Aorta (tissue), 5 donors: ENCODE data around the gene ARHGAP4. TPM values are rescaled to one million over a fixed set of nuclear protein-coding genes. Genes with fewer than 3 reads are reported as not detected.

Experiments
- ATAC-seq: fragments of 200-7000 bp; cut with Tn5 transposase; one replicate; pipeline ENCODE4 v1.9.1; 2022; ENCODE audit warnings: moderate library complexity; ENCODE audit not compliant: low FRiP score
- DNase-seq, 2 donors: peaks; one replicate each; pipeline ENCODE4 v3.0.0-alpha.2; 2020
- H3K27ac ChIP-seq, 2 donors: one replicate each; pipeline ENCODE4 v1.5.1; 2013; ENCODE audit warnings: low read length in 2 of 2, mild to moderate bottlenecking in 2 of 2, moderate library complexity in 2 of 2, control low read depth in 1 of 2, inconsistent platforms in 1 of 2, low read depth in 1 of 2
- H3K27me3 ChIP-seq, 2 donors: one replicate each; pipeline ENCODE4 v1.6.1; 2013; ENCODE audit warnings: control low read depth in 1 of 2, low read length in 1 of 2, mild to moderate bottlenecking in 1 of 2, moderate library complexity in 1 of 2; ENCODE audit not compliant: insufficient read depth in 2 of 2, control insufficient read depth in 1 of 2
- H3K36me3 ChIP-seq, 2 donors: one replicate each; pipeline ENCODE4 v1.6.1; 2013; ENCODE audit warnings: control low read depth in 1 of 2, low read length in 1 of 2, mild to moderate bottlenecking in 1 of 2; ENCODE audit not compliant: insufficient read depth in 2 of 2, control insufficient read depth in 1 of 2
- H3K4me1 ChIP-seq, 2 donors: one replicate each; pipeline ENCODE4 v1.6.1; 2013; ENCODE audit warnings: low read length in 2 of 2, control low read depth in 1 of 2, mild to moderate bottlenecking in 1 of 2, moderate library complexity in 1 of 2; ENCODE audit not compliant: insufficient read depth in 2 of 2, control insufficient read depth in 1 of 2
- H3K4me3 ChIP-seq, 2 donors: one replicate each; pipeline ENCODE4 v1.5.1; 2013; ENCODE audit warnings: low read length in 2 of 2, control low read depth in 1 of 2, mild to moderate bottlenecking in 1 of 2
- H3K9me3 ChIP-seq: one replicate; pipeline ENCODE4 v1.6.1; 2013; ENCODE audit warnings: mild to moderate bottlenecking, low read length; ENCODE audit not compliant: control insufficient read depth
- WGBS, 2 donors: extraction: QIAGEN DNeasy Blood & Tissue Kit; methylation state at CpG; one replicate each; pipeline ENCODE4 v1.1.7; 2013; 5-methylcytosine and 5-hydroxymethylcytosine counted together
- intact Hi-C, 2 donors: fragments of 100-400 bp; cut with DNase I; formaldehyde crosslinking; loops; one replicate each; pipeline versions ENCODE4 v1.14.2 to v1.15.0; 2022
- polyA plus RNA-seq, 2 donors: library from polyadenylated mRNA; stranded (reverse); fragments of 200-250 nt; gene quantifications; one replicate each; pipeline ENCODE4 v1.2.3, GENCODE V29; 2013
- total RNA-seq, 2 donors: library from RNA; stranded (reverse); fragmentation: NEBNext Ultra II Directional; extraction: Animal tissue kit (Norgen Biotek cat#: 25700); gene quantifications; one replicate each; pipeline ENCODE4 v1.2.1, GENCODE V29; 2021
- donor health status: healthy with polysubstance abuse.
- donor health status: Bipolar disorder and iron deficiency.
- donor health status: DM: no; HTN: no; CAD: no.
- donor health status: DM: no; HTN: no; CAD: no.
- donor health status: DM: yes; HTN: yes; CAD: no.

The ARHGAP4 gene
- total and polyA plus RNA-seq, 4 donors, result 13.5 to 81.3 (median 34.0) TPM

- no peaks in the 10 kb centered on the region for H3K9me3 ChIP-seq
- H3K27me3 ChIP-seq, result no peaks in the 10 kb centered on the region
- WGBS, 2 donors, result 94% methylated on average over 25 of the region's 25 CpGs
- no peaks in the 10 kb centered on the region for H3K36me3 ChIP-seq
- H3K4me1 ChIP-seq, result no peaks in the 10 kb centered on the region
- intact Hi-C loops, result no loop called here
- ATAC-seq (no peak), DNase-seq (no peak)
- no peak overlapping the region for H3K27ac ChIP-seq
- no peak overlapping the region for H3K4me3 ChIP-seq
Observed at GRCh38 chrX:153909980-153910360, 16.1 kb downstream of the ARHGAP4 start.

- Histone ChIP-seq H3K4me1 (no peaks in the 10 kb centered on the region), H3K27ac (no peak overlapping the region), H3K4me3 (no peak overlapping the region), H3K27me3 (no peaks in the 10 kb centered on the region), H3K36me3 (no peaks in the 10 kb centered on the region), H3K9me3 (no peaks in the 10 kb centered on the region)
- intact Hi-C loops, result no loop called here
- ATAC-seq (no peak), DNase-seq (peak in 1 of 2 donors; percentile 38)
- 74 to 77% methylated on average over 36 to 37 of the region's 37 CpGs for WGBS, 2 donors
Observed at GRCh38 chrX:153909024-153909979, 16.8 kb downstream of the ARHGAP4 start.

GRCh38 chrX:153908219-153908860 lies 17.7 kb downstream of the ARHGAP4 start:
- no peaks in the 10 kb centered on the region for H3K9me3 ChIP-seq
- ATAC-seq (no peak), DNase-seq (peak in 1 of 2 donors; percentile 42)
- no peak overlapping the region for H3K27ac ChIP-seq
- no peaks in the 10 kb centered on the region for H3K36me3 ChIP-seq
- no peak overlapping the region for H3K4me3 ChIP-seq
- H3K27me3 ChIP-seq, result no peaks in the 10 kb centered on the region
- no peaks in the 10 kb centered on the region for H3K4me1 ChIP-seq
- intact Hi-C loops, result no loop called here
- WGBS, 2 donors, result 88 to 92% methylated on average over 23 of the region's 23 CpGs

- intact Hi-C loops, result no loop called here
- peak in 1 of 2 donors; percentile 34 for DNase-seq
- Histone ChIP-seq H3K27ac (no peak overlapping the region), H3K9me3 (no peaks in the 10 kb centered on the region), H3K36me3 (no peaks in the 10 kb centered on the region), H3K4me1 (no peaks in the 10 kb centered on the region), H3K4me3 (no peak overlapping the region), H3K27me3 (no peaks in the 10 kb centered on the region)
- no peak for ATAC-seq
- 84 to 85% methylated on average over 12 of the region's 12 CpGs for WGBS, 2 donors
Observed at GRCh38 chrX:153907456-153907855, 18.6 kb downstream of the ARHGAP4 start.

GRCh38 chrX:153906126-153906917 lies 19.7 kb downstream of the ARHGAP4 start:
- ATAC-seq, result no peak

GRCh38 chrX:153905481-153906095 lies 20.5 kb downstream of the ARHGAP4 start:
- Histone ChIP-seq H3K27me3 (no peaks in the 10 kb centered on the region), H3K27ac (no peak overlapping the region), H3K36me3 (no peaks in the 10 kb centered on the region), H3K9me3 (no peaks in the 10 kb centered on the region), H3K4me1 (no peaks in the 10 kb centered on the region), H3K4me3 (no peak overlapping the region)
- WGBS, 2 donors, result 90 to 94% methylated on average over 32 of the region's 32 CpGs
- intact Hi-C loops, result no loop called here
- DNase-seq (no peak), ATAC-seq (no peak)

More at GRCh38 chrX:153906126-153906917, 19.7 kb downstream of the ARHGAP4 start:
- no peak for DNase-seq
- Histone ChIP-seq H3K4me3 (no peak overlapping the region), H3K27me3 (no peaks in the 10 kb centered on the region), H3K4me1 (no peaks in the 10 kb centered on the region), H3K27ac (no peak overlapping the region), H3K36me3 (no peaks in the 10 kb centered on the region), H3K9me3 (no peaks in the 10 kb centered on the region)
- 83 to 88% methylated on average over 24 to 27 of the region's 27 CpGs for WGBS, 2 donors
- intact Hi-C loops, result no loop called here

- Histone ChIP-seq H3K4me1 (no peaks in the 10 kb centered on the region), H3K27me3 (no peaks in the 10 kb centered on the region), H3K27ac (no peak within 1 kb of the TSS), H3K36me3 (no peaks in the 10 kb centered on the region), H3K9me3 (no peaks in the 10 kb centered on the region), H3K4me3 (no peak within 1 kb of the TSS)
- intact Hi-C loops, result no loop called here
- WGBS, 2 donors, result 53 to 68% methylated on average over 25 to 26 of the region's 26 CpGs
- peak; percentile 17 for ATAC-seq
- peak in 1 of 2 donors; percentile 56 for DNase-seq
Observed at GRCh38 chrX:153903991-153904957, 21.8 kb downstream of the ARHGAP4 start, which contains the start of gene AVPR2. Gene AVPR2, plus strand, starts transcription at chrX:153904673. Its CDS starts 473 bp downstream, at chrX:153905146.
